GM23338 (cell line): ENCODE measurements around the gene CCDC39.

ENCODE experiments used
- CREB1 ChIP-seq: fragments of 250-450 bp; sonication (Bioruptor Pico); IDR thresholded peaks from 2 replicates; pipeline ENCODE4 v1.5.0; 2020; ENCODE audit warnings: low read depth, mild to moderate bottlenecking, moderate library complexity
- CTCF ChIP-seq, 2 experiments: fragments of 200-600 bp in 1 of 2; sonication (generic) in 1 of 2; conservative IDR thresholded peaks; 2 replicates each; pipeline versions ENCODE4 v1.5.1 to v1.6.1; 2016 to 2017; ENCODE audit warnings: antibody characterized with exemption in 2 of 2, low read depth in 2 of 2, mild to moderate bottlenecking in 2 of 2, moderate library complexity in 1 of 2
- ETS1 ChIP-seq: IDR thresholded peaks from 2 replicates; pipeline ENCODE4 v1.6.1; 2016; ENCODE audit warnings: antibody characterized with exemption
- EZH2 ChIP-seq: fragments of 200-600 bp; sonication (generic); IDR thresholded peaks from one replicate; pipeline ENCODE4 v1.8.0; 2017; ENCODE audit warnings: antibody characterized with exemption, mild to moderate bottlenecking, low read depth; ENCODE audit not compliant: unreplicated experiment
- EZH2phosphoT487 ChIP-seq: fragments of 200-600 bp; sonication (generic); IDR thresholded peaks from one replicate; pipeline ENCODE4 v1.8.1; 2018; ENCODE audit warnings: antibody characterized with exemption; ENCODE audit not compliant: unreplicated experiment
- JUNB ChIP-seq: IDR thresholded peaks from one replicate; pipeline ENCODE4 v1.6.1; 2016; ENCODE audit warnings: antibody characterized with exemption; ENCODE audit not compliant: unreplicated experiment
- POLR2AphosphoS5 ChIP-seq: IDR thresholded peaks from 2 replicates; pipeline ENCODE4 v1.6.1; 2016; ENCODE audit warnings: antibody characterized with exemption, low read depth
- REST ChIP-seq: IDR thresholded peaks from one replicate; pipeline ENCODE4 v1.6.1; 2018; ENCODE audit warnings: antibody characterized with exemption; ENCODE audit not compliant: unreplicated experiment
- ZNF114 ChIP-seq: fragments of 250-450 bp; sonication (Bioruptor Pico); IDR thresholded peaks from 2 replicates; pipeline ENCODE4 v1.5.0; 2020; ENCODE audit warnings: mild to moderate bottlenecking, moderate library complexity
- ZNF331 ChIP-seq: fragments of 250-450 bp; sonication (Bioruptor Pico); IDR thresholded peaks from 2 replicates; pipeline ENCODE4 v1.5.0; 2020; ENCODE audit warnings: low read depth, mild to moderate bottlenecking, moderate library complexity
- ZNF462 ChIP-seq: fragments of 250-450 bp; sonication (Bioruptor Pico); IDR thresholded peaks from 2 replicates; pipeline ENCODE4 v1.5.0; 2020; ENCODE audit warnings: mild to moderate bottlenecking, moderate library complexity

- TF ChIP-seq EZH2 (no peak), POLR2AphosphoS5 (no peak), CTCF (conservative IDR thresholded peaks at IDR 0.05; ENCODE audit: low read depth in 2 of 2) (no peak), EZH2phosphoT487 (no peak), ETS1 (no peak), REST (no peak), CREB1 (CRISPR knock-in tag) (no peak), ZNF462 (CRISPR knock-in tag) (no peak), ZNF114 (CRISPR knock-in tag) (no peak), ZNF331 (CRISPR knock-in tag) (no peak), JUNB (no peak)
Observed at GRCh38 chr3:180617049-180617448, 62.2 kb downstream of the CCDC39 start.
